ENCODE results near the gene FOLH1.
"Not testable (repeated sequence)": the region's sequence is repeated elsewhere in the genome, so short reads cannot be mapped to it uniquely, and the experiment has no call there.

GRCh38 chr11:49230001-49230400 lies 21.6 kb upstream of the FOLH1 start:
- TF ChIP-seq CTCF (IDR thresholded peaks at IDR 0.05; ENCODE audit: control extremely low read depth in 1 of 3, insufficient read depth in 1 of 3, low read depth in 1 of 3, low read length in 3 of 3); RNF2 (IDR thresholded peaks at IDR 0.05; ENCODE audit: borderline replicate concordance, low read depth, low read length, missing control alignments, poor library complexity, severe bottlenecking); POLR2A (IDR thresholded peaks at IDR 0.05; ENCODE audit: control extremely low read depth in 1 of 2, low read depth in 2 of 2, low read length in 2 of 2): not testable (repeated sequence)

All from H1 (cell line).